DND-41 (cell line): Measurements from ENCODE around the gene CACNA1H.

ENCODE experiments used
- ATAC-seq: fragments of 200-7000 bp; cut with Tn5 transposase; 3 replicates; pipeline ENCODE4 v1.9.1; 2021; ENCODE audit warnings: low read depth; ENCODE audit not compliant: insufficient read depth
- DNase-seq: peaks from one replicate; pipeline ENCODE4 v3.0.0-alpha.2; 2020
- H2AFZ ChIP-seq: 2 replicates; pipeline ENCODE4 v1.6.0; 2012; ENCODE audit warnings: low read depth, low read length
- H3K27ac ChIP-seq: 2 replicates; pipeline ENCODE4 v1.5.1; 2012; ENCODE audit warnings: low read length, inconsistent platforms
- H3K27me3 ChIP-seq: fragments of 200-600 bp; sonication (generic); 2 replicates; pipeline ENCODE4 v1.6.0; 2012; ENCODE audit warnings: low read length, mild to moderate bottlenecking, inconsistent platforms; ENCODE audit not compliant: insufficient read depth, poor library complexity
- H3K36me3 ChIP-seq: 2 replicates; pipeline ENCODE4 v1.5.1; 2012; ENCODE audit warnings: low read length, inconsistent platforms; ENCODE audit not compliant: insufficient read depth
- H3K4me1 ChIP-seq: 2 replicates; pipeline ENCODE4 v1.5.1; 2012; ENCODE audit warnings: mild to moderate bottlenecking, low read length; ENCODE audit not compliant: insufficient read depth
- H3K4me2 ChIP-seq: 2 replicates; pipeline ENCODE4 v1.6.0; 2012; ENCODE audit warnings: mild to moderate bottlenecking, moderate library complexity, low read length, inconsistent platforms; ENCODE audit not compliant: insufficient read depth
- H3K4me3 ChIP-seq, 2 experiments: fragments of 200-600 bp in 1 of 2; shearing (Covaris generic) in 1 of 2; 2 replicates each; pipeline ENCODE4 v1.5.1; 2012 to 2016; ENCODE audit warnings: inconsistent platforms in 2 of 2, low read length in 2 of 2, mild to moderate bottlenecking in 2 of 2, low read depth in 1 of 2, moderate library complexity in 1 of 2
- H3K79me2 ChIP-seq: 2 replicates; pipeline ENCODE4 v1.6.0; 2012; ENCODE audit warnings: low read length, inconsistent platforms; ENCODE audit not compliant: insufficient read depth
- H3K9ac ChIP-seq: 2 replicates; pipeline ENCODE4 v1.6.0; 2012; ENCODE audit warnings: low read depth, mild to moderate bottlenecking, inconsistent platforms, low read length, moderate library complexity
- H3K9me3 ChIP-seq: 2 replicates; pipeline ENCODE4 v1.5.1; 2012; ENCODE audit warnings: low read length, moderate library complexity, mild to moderate bottlenecking, inconsistent platforms; ENCODE audit not compliant: insufficient read depth, severe bottlenecking
- H4K20me1 ChIP-seq: 2 replicates; pipeline ENCODE4 v1.6.0; 2012; ENCODE audit warnings: low read length; ENCODE audit not compliant: insufficient read depth
- EZH2 ChIP-seq: IDR thresholded peaks from 3 replicates; pipeline ENCODE4 v1.6.1; 2012; ENCODE audit warnings: borderline replicate concordance, low read depth, mild to moderate bottlenecking, moderate library complexity, low read length, inconsistent platforms; ENCODE audit not compliant: severe bottlenecking
- TF ChIP-seq, protein P1 (sequence below): IDR thresholded peaks from 2 replicates; pipeline ENCODE4 v1.5.1; 2012; ENCODE audit warnings: borderline replicate concordance, low read length, moderate library complexity, mild to moderate bottlenecking; ENCODE audit not compliant: poor library complexity, severe bottlenecking; ENCODE audit errors: extremely low read depth

Gene CACNA1H

DNA sequence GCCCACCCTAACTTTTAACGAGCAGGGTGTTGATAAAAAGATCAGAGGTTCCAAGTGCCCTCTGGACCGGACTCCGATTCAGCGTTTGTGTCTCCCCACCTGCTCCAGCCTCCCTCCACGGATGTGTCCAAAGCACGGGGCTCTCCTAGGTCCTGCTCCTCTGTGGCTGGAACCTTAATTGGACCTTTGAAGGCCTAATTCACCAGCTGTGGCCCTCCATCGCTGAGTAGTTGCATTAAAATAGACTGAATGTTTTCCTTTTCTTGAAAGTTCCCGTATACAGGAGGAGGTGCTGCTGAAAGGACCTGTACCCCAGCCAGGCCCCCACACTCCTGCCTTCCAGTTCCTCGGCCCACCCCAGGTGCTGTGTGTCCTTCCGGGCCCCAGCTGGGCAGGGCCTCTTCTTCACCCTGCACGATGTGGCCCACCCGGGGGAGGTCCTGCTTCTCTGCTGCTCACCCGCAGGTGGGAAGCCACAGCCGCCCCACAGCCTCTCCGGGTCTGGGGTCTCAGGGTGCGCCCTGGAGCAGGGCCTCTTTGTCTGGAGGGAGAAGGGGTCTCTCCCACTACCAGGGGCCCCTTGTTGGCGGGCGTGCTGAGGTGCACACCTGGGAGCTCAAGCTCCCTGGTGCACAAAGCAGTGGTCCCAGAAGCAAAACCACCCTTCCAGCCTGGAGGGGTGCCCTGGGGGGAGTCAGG, 1.3 kb upstream of the CACNA1H start:
- Histone ChIP-seq H3K4me1 (no peaks in the 10 kb centered on the region), H3K4me3 (no peak overlapping the region), H4K20me1 (no peaks in the 10 kb centered on the region; the same call in 1 of the 2 replicates), H3K9ac (no peak overlapping the region), H3K9me3 (no peaks in the 10 kb centered on the region), H2AFZ (no peak overlapping the region), H3K79me2 (no peaks in the 10 kb centered on the region), H3K27ac (no peak overlapping the region), H3K36me3 (no peaks in the 10 kb centered on the region), H3K27me3 (no peaks in the 10 kb centered on the region), H3K4me2 (no peak overlapping the region)
- no peak for TF ChIP-seq EZH2
- TF ChIP-seq, protein P1, sequence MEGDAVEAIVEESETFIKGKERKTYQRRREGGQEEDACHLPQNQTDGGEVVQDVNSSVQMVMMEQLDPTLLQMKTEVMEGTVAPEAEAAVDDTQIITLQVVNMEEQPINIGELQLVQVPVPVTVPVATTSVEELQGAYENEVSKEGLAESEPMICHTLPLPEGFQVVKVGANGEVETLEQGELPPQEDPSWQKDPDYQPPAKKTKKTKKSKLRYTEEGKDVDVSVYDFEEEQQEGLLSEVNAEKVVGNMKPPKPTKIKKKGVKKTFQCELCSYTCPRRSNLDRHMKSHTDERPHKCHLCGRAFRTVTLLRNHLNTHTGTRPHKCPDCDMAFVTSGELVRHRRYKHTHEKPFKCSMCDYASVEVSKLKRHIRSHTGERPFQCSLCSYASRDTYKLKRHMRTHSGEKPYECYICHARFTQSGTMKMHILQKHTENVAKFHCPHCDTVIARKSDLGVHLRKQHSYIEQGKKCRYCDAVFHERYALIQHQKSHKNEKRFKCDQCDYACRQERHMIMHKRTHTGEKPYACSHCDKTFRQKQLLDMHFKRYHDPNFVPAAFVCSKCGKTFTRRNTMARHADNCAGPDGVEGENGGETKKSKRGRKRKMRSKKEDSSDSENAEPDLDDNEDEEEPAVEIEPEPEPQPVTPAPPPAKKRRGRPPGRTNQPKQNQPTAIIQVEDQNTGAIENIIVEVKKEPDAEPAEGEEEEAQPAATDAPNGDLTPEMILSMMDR, result no peak
- ATAC-seq (no peak), DNase-seq (no peak)

DNA sequence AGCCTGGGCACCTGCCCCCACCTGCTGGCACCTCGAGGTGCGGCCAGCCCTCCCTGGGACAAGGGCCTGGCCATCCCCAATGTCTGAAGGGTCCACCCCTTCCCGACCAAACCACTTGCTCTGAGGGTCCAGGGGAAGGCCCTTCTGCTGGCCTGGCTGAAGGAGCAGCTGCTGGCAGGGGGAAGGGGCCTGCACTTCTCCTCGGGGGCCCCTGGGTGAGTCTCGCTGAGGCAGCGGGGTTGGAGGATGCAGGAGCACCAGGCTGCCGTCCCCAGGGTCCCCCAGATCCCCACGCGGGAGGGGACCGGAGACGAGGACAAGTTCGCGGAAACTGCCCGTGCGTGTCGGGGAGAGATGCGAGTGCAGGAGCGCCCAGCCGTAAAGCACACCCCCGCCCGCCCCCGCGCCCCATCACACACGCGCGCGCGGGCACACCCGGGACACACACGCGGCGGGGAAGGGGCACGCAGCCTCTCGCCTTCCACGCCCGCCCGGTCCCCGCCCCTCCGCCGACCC, 725 bp upstream of the CACNA1H start:
- DNase-seq (no peak), ATAC-seq (no peak)
- no peak overlapping the region for H3K9ac ChIP-seq
- no peaks in the 10 kb centered on the region for H3K79me2 ChIP-seq
- H3K27me3 ChIP-seq, result no peaks in the 10 kb centered on the region
- no peaks in the 10 kb centered on the region for H3K9me3 ChIP-seq
- no peak overlapping the region for H3K4me2 ChIP-seq
- H3K27ac ChIP-seq, result no peak overlapping the region
- no peak overlapping the region for H3K4me3 ChIP-seq
- no peaks in the 10 kb centered on the region; the same call in 1 of the 2 replicates for H4K20me1 ChIP-seq
- no peaks in the 10 kb centered on the region for H3K36me3 ChIP-seq
- no peak for TF ChIP-seq EZH2
- TF ChIP-seq, protein P1, result no peak
- H3K4me1 ChIP-seq, result no peaks in the 10 kb centered on the region
- H2AFZ ChIP-seq, result no peak overlapping the region

DNA sequence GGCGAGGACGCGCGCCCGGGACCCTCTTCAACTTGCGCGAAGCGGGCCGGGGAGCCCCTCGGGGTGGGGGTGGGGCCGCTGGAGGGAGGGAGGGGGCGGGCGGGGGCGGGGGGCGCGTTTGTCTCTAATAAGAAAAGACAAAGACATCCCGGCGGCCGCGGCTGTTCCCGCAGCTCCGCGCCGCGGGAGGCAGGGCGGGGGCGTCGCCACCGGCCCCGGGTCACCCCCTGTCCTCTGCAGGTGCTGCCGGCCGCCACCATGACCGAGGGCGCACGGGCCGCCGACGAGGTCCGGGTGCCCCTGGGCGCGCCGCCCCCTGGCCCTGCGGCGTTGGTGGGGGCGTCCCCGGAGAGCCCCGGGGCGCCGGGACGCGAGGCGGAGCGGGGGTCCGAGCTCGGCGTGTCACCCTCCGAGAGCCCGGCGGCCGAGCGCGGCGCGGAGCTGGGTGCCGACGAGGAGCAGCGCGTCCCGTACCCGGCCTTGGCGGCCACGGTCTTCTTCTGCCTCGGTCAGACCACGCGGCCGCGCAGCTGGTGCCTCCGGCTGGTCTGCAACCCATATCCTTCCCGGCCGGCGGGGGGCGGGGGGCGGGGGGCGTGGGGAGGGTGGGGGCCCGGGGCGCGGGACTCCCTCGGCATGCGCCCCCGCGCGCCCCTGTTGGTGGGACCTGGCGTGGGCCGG, 714 bp downstream of the CACNA1H start:
- H3K79me2 ChIP-seq, result no peaks in the 10 kb centered on the region
- no peak overlapping the region for H3K9ac ChIP-seq
- no peaks in the 10 kb centered on the region for H3K4me1 ChIP-seq
- H2AFZ ChIP-seq, result no peak overlapping the region
- H3K36me3 ChIP-seq, result no peaks in the 10 kb centered on the region
- no peak for ATAC-seq
- H3K4me3 ChIP-seq, result no peak overlapping the region
- H3K4me2 ChIP-seq, result no peak overlapping the region
- no peak for DNase-seq
- H3K9me3 ChIP-seq, result no peaks in the 10 kb centered on the region
- H3K27ac ChIP-seq, result no peak overlapping the region
- TF ChIP-seq, protein P1, result no peak
- TF ChIP-seq EZH2, result no peak
- H4K20me1 ChIP-seq, result no peaks in the 10 kb centered on the region; the same call in 1 of the 2 replicates
- no peaks in the 10 kb centered on the region for H3K27me3 ChIP-seq
